Caco-2 (cell line): ENCODE results near the gene TTLL5. TPM values are rescaled to one million over a fixed set of nuclear protein-coding genes. Genes with fewer than 3 reads are reported as not detected.

Experiments used
- BruUV-seq: library from RNA; stranded (reverse); fragments of 400-500 nt; replicated peaks from 2 replicates; lab custom pipeline; 2021; lab: Mats Ljungman, UMichigan
- CTCF ChIA-PET: fragments of 300-600 bp; sonication (Branson Sonifier 250); formaldehyde crosslinking; loops from one replicate; lab custom pipeline; 2022; ENCODE audit warnings: antibody characterized with exemption; lab: Charles Lee
- POLR2A ChIA-PET: fragments of 300-600 bp; sonication (Branson Sonifier 250); formaldehyde crosslinking; loops from one replicate; lab custom pipeline; 2022; ENCODE audit warnings: antibody characterized with exemption; lab: Charles Lee
- DNase-seq, 2 experiments: peaks; one replicate each; pipeline versions ENCODE4 v3.0.0 to v3.0.0-alpha.2; 2020 to 2022
- H3K27me3 ChIP-seq: replicated peaks from 2 replicates; pipeline ENCODE4 v1.6.0; 2011; ENCODE audit warnings: low read length; ENCODE audit not compliant: control insufficient read depth, insufficient read depth
- H3K36me3 ChIP-seq: 2 replicates; pipeline ENCODE4 v1.5.1; 2011; ENCODE audit warnings: low read length; ENCODE audit not compliant: control insufficient read depth, insufficient read depth
- H3K4me1 ChIP-seq: fragments of 250-450 bp; sonication (Bioruptor Pico); 2 replicates; pipeline ENCODE4 v1.5.1; 2020; ENCODE audit warnings: mild to moderate bottlenecking
- H3K4me3 ChIP-seq: 2 replicates; pipeline ENCODE4 v1.5.1; 2011; ENCODE audit warnings: low read depth, mild to moderate bottlenecking, control low read depth, low read length
- H3K9me3 ChIP-seq: fragments of 250-450 bp; sonication (Bioruptor Pico); 2 replicates; pipeline ENCODE4 v1.5.1; 2020; ENCODE audit warnings: mild to moderate bottlenecking, moderate library complexity
- H3K27ac Mint-ChIP-seq: one replicate; pipeline ENCODE4 v1.8.0; 2022; ENCODE audit warnings: mixed read lengths; ENCODE audit not compliant: unreplicated experiment
- H3K27me3 Mint-ChIP-seq: one replicate; pipeline ENCODE4 v1.8.0; 2022; ENCODE audit warnings: mixed read lengths; ENCODE audit not compliant: insufficient read depth, unreplicated experiment
- H3K36me3 Mint-ChIP-seq: one replicate; pipeline ENCODE4 v1.8.0; 2022; ENCODE audit warnings: mild to moderate bottlenecking, mixed read lengths; ENCODE audit not compliant: insufficient read depth, unreplicated experiment
- H3K4me1 Mint-ChIP-seq: one replicate; pipeline ENCODE4 v1.8.0; 2022; ENCODE audit warnings: low read depth, mixed read lengths; ENCODE audit not compliant: unreplicated experiment
- H3K4me3 Mint-ChIP-seq: one replicate; pipeline ENCODE4 v1.8.0; 2022; ENCODE audit warnings: mild to moderate bottlenecking, moderate library complexity, mixed read lengths; ENCODE audit not compliant: unreplicated experiment
- H3K9me3 Mint-ChIP-seq: one replicate; pipeline ENCODE4 v1.8.0; 2022; ENCODE audit warnings: mixed read lengths; ENCODE audit not compliant: unreplicated experiment
- intact Hi-C: fragments of 100-400 bp; cut with micrococcal nuclease; formaldehyde crosslinking; loops from one replicate; pipeline ENCODE4 v1.10.0; 2022; ENCODE audit not compliant: unreplicated experiment
- total RNA-seq: library from RNA; stranded (reverse); gene quantifications from 2 replicates; pipeline ENCODE4 v1.2.3, GENCODE V29; 2022
- TF ChIP-seq, protein P1 (sequence below), 2 experiments: fragments of 200-600 bp in 1 of 2; IDR thresholded peaks; 1 replicate in 1 of 2; 2 replicates in 1 of 2; pipeline versions ENCODE4 v1.5.1 to v1.8.0; 2011 to 2022; ENCODE audit warnings: antibody characterized with exemption in 1 of 2, control low read depth in 1 of 2, inconsistent platforms in 1 of 2, low read depth in 1 of 2, low read length in 1 of 2, mild to moderate bottlenecking in 1 of 2, moderate library complexity in 1 of 2; ENCODE audit not compliant: insufficient read depth in 1 of 2, severe bottlenecking in 1 of 2, unreplicated experiment in 1 of 2

TTLL5 gene
- total RNA-seq, 1 experiment from 2014 or later, result 38.2 TPM

DNA sequence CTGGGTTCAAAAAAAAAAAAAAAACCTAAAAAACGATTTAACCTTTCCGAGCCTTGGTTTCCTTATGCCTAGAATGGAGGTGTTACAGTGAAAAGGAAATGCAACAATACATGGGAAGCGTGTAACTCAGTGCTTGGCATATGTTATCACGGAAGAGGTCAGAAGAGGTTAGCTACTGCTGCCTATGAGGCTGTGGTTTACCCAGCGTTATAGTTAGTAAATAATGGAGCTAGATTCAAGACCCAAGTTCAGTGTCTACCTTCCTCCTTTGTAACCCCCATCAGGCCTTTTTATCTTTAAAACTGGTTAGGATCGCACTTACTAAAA is 325.4 kb downstream of the TTLL5 start:
- intact Hi-C loops, result no loop called here
- Mint-ChIP-seq H3K27me3 (no peaks in the 10 kb centered on the region), H3K27ac (peak overlapping the region; percentile 84), H3K9me3 (no peaks in the 10 kb centered on the region), H3K4me1 (peaks cover 14% of the 10 kb centered on the region), H3K36me3 (peaks cover 15% of the 10 kb centered on the region), H3K4me3 (peak overlapping the region; percentile 89)
- no peaks in the 10 kb centered on the region for H3K27me3 ChIP-seq
- H3K4me1 ChIP-seq, result no peaks in the 10 kb centered on the region; the same call in 1 of the 2 replicates
- TF ChIP-seq, protein P1, sequence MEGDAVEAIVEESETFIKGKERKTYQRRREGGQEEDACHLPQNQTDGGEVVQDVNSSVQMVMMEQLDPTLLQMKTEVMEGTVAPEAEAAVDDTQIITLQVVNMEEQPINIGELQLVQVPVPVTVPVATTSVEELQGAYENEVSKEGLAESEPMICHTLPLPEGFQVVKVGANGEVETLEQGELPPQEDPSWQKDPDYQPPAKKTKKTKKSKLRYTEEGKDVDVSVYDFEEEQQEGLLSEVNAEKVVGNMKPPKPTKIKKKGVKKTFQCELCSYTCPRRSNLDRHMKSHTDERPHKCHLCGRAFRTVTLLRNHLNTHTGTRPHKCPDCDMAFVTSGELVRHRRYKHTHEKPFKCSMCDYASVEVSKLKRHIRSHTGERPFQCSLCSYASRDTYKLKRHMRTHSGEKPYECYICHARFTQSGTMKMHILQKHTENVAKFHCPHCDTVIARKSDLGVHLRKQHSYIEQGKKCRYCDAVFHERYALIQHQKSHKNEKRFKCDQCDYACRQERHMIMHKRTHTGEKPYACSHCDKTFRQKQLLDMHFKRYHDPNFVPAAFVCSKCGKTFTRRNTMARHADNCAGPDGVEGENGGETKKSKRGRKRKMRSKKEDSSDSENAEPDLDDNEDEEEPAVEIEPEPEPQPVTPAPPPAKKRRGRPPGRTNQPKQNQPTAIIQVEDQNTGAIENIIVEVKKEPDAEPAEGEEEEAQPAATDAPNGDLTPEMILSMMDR (IDR thresholded peaks at IDR 0.05; ENCODE audit: insufficient read depth in 1 of 2, low read depth in 1 of 2, low read length in 1 of 2, severe bottlenecking in 1 of 2, unreplicated experiment in 1 of 2), result no peak
- DNase-seq, result no peak
- BruUV-seq, result no TSS peak
- ChIA-PET CTCF (interaction anchor here (0.7 to 1.8 kb wide), 3 partner anchors 192 to 635 kb away, joined by 6 to 7 read pairs (median 7); no protein-coding TSS in a partner anchor), POLR2A (no interaction called here)
- no peaks in the 10 kb centered on the region for H3K9me3 ChIP-seq
- peak overlapping the region; percentile 71 for H3K4me3 ChIP-seq
- no peaks in the 10 kb centered on the region; the same call in 1 of the 2 replicates for H3K36me3 ChIP-seq

DNA sequence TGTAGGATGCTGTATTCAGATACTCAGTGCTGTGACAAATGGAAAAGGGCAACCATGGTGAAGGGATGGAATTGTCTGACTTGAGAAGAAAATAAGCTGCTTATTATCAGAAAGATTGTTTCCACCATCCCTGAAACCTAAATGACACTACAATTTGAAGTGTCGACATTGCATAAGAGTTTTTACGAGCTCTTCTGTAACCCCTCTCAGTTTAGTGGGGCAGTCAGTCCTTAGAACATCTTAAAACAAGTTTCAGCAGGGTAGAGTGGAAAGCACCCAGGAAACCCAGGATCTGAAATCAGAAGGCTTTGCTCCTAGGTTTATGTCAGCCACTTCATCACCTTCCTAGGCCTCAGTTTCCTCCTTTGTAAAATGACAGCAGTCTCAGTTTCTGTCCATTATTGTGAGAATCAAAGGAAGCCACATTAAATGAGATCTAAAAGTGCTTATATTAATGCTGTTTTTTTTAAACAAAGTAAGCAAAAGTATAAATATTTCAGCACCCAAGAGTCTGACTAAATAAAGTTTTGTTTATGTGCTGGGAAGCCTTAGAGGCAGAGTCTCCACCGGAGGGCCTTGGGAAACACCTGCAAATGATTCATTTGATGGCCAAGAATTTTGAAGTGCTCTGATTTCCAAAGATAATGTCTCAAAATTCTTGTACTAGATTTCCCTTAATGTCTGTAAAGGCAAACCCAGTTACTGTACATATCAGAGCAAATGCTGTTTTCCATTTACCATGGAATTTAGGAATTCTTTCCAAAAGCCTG is 326.3 kb downstream of the TTLL5 start:
- BruUV-seq, result no TSS peak
- Mint-ChIP-seq H3K4me3 (no peak overlapping the region), H3K4me1 (peaks cover 7% of the 10 kb centered on the region), H3K27ac (no peak overlapping the region), H3K9me3 (no peaks in the 10 kb centered on the region), H3K27me3 (no peaks in the 10 kb centered on the region), H3K36me3 (peaks cover 15% of the 10 kb centered on the region)
- no peak for DNase-seq
- Histone ChIP-seq H3K4me1 (no peaks in the 10 kb centered on the region; the same call in 1 of the 2 replicates), H3K27me3 (no peaks in the 10 kb centered on the region), H3K4me3 (no peak overlapping the region), H3K36me3 (no peaks in the 10 kb centered on the region; the same call in 1 of the 2 replicates), H3K9me3 (no peaks in the 10 kb centered on the region)
- ChIA-PET CTCF (no interaction called here), POLR2A (interaction anchor here (0.6 kb wide), 1 partner anchor 10 kb away, joined by 14 read pairs; no protein-coding TSS in a partner anchor)
- TF ChIP-seq, protein P1 (IDR thresholded peaks at IDR 0.05; ENCODE audit: insufficient read depth in 1 of 2, low read depth in 1 of 2, low read length in 1 of 2, severe bottlenecking in 1 of 2, unreplicated experiment in 1 of 2), result no peak
- intact Hi-C loops, result no loop called here

DNA sequence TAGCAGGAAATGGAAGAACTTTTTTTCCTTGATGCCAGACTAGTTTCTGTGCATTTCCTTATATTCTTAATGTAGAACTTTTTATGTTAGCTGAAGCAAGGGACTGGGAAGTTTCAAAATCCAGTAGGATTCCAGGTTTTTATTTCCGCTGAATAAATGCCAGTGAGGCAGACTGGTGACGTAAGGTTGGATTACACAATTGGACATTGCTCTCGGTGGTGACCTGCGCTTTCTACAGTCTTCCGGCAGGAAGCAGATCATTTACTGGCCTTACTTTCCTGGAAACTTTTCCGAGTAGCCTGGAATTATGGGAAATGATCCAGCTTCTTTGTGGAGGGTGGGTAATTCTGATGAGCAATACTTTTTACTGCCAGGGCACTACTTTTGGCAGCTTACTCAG is 328.1 kb downstream of the TTLL5 start:
- H3K36me3 ChIP-seq, result no peaks in the 10 kb centered on the region; the same call in 1 of the 2 replicates
- TF ChIP-seq, protein P1 (IDR thresholded peaks at IDR 0.05; ENCODE audit: insufficient read depth in 1 of 2, low read depth in 1 of 2, low read length in 1 of 2, severe bottlenecking in 1 of 2, unreplicated experiment in 1 of 2), result no peak
- Mint-ChIP-seq H3K4me1 (peaks cover 7% of the 10 kb centered on the region), H3K9me3 (no peaks in the 10 kb centered on the region), H3K36me3 (peaks cover 20% of the 10 kb centered on the region), H3K27ac (no peak overlapping the region), H3K4me3 (no peak overlapping the region), H3K27me3 (no peaks in the 10 kb centered on the region)
- no peak overlapping the region for H3K4me3 ChIP-seq
- POLR2A ChIA-PET, result no interaction called here
- CTCF ChIA-PET, result interaction anchor here (0.8 kb wide), 1 partner anchor 10 kb away, joined by 3 read pairs; no protein-coding TSS in a partner anchor
- no peak for DNase-seq
- H3K27me3 ChIP-seq, result no peaks in the 10 kb centered on the region
- H3K9me3 ChIP-seq, result no peaks in the 10 kb centered on the region
- H3K4me1 ChIP-seq, result no peaks in the 10 kb centered on the region; the same call in 1 of the 2 replicates
- no TSS peak for BruUV-seq
- intact Hi-C loops, result no loop called here
